VCaP (cell line): ENCODE results near the gene PGAM2.
"Not testable (repeated sequence)": the region's sequence is repeated elsewhere in the genome, so short reads cannot be mapped to it uniquely, and the experiment has no call there.

Source experiments
- H3K27ac ChIP-seq: fragments of 450-650 bp; 2 replicates; pipeline ENCODE4 v1.5.1; 2017
- TF ChIP-seq, protein P1 (sequence below): fragments of 450-650 bp; conservative IDR thresholded peaks from 2 replicates; pipeline ENCODE4 v1.5.1; 2017; ENCODE audit warnings: mild to moderate bottlenecking, moderate library complexity

Gene PGAM2

DNA sequence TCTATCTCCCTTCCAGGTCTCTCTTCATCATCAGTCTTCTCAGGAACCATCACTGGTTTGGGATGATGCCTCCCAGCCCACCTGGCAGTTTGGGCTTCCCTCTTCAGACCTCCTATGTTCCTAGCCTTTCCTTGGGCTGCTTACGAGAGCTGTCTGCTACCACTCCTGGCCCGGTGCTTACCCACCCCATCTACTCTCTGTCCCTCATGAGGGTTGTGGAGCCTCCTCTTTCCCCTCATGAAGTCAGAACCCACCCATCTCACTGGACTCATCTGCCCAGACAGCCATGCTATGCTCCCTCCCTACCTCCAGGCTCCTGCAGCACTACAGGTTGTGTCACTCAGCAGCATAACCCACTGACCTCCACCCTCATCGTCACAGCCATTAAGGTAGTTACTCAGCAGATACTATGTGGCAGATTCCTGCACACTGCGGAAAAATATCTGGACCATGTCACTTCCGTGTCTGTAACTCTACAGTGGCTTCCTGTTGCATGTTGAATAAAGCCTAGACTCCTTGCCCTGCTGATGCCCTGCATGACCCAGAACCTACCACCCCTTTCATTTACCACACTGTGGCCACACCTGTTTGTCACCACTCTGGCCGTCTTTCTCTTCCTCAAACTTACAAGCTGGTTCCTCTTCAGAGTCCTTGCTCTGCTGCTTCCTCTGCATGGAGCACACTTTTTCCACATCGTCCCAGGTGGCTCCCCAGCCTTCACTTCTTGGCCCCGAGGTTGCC, 18.9 kb downstream of the PGAM2 start:
- TF ChIP-seq, protein P1, sequence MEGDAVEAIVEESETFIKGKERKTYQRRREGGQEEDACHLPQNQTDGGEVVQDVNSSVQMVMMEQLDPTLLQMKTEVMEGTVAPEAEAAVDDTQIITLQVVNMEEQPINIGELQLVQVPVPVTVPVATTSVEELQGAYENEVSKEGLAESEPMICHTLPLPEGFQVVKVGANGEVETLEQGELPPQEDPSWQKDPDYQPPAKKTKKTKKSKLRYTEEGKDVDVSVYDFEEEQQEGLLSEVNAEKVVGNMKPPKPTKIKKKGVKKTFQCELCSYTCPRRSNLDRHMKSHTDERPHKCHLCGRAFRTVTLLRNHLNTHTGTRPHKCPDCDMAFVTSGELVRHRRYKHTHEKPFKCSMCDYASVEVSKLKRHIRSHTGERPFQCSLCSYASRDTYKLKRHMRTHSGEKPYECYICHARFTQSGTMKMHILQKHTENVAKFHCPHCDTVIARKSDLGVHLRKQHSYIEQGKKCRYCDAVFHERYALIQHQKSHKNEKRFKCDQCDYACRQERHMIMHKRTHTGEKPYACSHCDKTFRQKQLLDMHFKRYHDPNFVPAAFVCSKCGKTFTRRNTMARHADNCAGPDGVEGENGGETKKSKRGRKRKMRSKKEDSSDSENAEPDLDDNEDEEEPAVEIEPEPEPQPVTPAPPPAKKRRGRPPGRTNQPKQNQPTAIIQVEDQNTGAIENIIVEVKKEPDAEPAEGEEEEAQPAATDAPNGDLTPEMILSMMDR, result no peak
- H3K27ac ChIP-seq, result peak overlapping the region; percentile 96; the same call in 1 of the 2 replicates

DNA sequence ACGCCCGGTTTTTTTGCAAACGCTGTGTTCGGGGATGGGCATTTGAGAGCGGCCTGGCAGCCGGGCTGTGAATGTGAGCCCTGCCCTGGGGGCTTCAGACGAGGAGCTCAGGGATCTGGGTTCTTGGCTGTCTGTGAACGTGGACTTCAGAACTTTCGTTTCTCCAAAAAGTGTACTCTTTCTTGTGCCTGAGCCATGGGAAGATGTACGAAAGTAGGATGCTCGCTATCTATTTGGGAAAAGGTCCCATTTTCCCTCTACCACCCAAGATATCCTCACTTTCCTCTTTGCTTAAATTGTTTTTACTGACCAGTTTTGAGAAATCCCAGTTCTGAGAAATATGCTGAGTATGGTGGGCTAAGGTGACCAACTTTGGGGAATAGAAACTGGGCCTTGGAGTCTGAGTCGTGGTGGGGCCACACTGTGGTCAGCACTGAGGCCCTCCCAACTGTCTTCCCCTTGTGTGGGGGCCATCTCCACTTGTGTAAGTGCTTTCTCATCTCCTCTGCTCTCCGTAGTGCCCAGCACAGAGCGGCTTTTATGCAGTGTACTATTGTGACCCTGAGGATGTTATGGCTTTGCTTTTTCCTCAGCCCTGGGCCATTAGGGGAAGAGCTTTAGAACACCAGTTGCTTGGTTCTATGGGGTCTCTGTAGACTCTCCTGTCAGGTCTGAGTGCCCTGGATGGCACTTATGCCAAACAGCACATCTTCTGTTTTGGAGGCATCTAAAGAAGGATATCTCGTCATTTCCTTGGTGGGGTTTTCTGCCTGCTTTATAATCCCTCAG, 19.9 kb downstream of the PGAM2 start:
- peak overlapping the region; percentile 96 for H3K27ac ChIP-seq
- TF ChIP-seq, protein P1, result no peak

DNA sequence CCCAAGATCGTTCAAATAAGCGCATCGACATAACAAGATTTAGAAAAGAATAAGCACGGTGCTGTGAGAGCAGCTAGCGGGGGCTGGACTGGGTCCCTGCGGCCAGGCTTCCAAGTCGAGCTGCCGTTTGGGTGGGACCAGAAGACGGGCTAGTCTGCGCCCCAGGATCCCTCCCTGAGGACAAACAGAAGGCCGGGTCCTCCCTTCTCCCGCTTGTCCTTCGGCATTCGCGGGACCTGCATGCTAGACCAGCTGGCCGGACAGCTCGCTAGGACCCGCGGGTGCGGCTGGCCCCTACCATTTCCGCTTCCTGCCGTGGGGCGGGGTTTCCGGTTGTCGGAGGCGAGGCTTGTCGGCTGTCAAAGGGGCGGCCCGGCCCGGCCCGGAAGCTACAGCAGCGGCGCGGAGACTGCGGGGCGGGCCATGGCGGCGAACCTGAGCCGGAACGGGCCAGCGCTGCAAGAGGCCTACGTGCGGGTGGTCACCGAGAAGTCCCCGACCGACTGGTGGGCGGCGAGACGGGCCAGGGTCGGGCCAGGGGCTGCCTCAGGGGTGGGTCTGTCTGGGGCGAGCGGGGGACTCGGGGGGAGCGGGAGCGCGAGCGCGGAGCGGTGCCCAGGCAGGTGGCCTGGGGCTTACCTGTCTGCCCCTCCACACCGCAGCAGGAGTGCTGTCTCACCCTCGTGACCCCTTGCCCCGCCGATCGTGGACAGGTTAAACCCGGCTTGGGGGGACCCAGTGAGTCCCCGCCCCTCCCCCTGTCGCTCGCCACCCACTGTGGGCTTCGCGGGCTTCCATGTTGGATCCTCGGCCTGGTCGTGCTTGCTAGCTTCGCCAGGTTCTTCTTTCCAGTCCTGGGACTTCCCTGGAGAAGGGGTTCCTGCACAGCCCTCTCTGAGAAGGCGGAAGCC, 20.8 kb downstream of the PGAM2 start, which contains the start of gene DBNL:
Gene DBNL (plus strand): TSS at position 388 of the 911 bp plus-strand sequence. CDS start 36 bp downstream, at position 424.
- TF ChIP-seq, protein P1, result no peak
- H3K27ac ChIP-seq, result peak within 1 kb of the TSS; percentile 96

DNA sequence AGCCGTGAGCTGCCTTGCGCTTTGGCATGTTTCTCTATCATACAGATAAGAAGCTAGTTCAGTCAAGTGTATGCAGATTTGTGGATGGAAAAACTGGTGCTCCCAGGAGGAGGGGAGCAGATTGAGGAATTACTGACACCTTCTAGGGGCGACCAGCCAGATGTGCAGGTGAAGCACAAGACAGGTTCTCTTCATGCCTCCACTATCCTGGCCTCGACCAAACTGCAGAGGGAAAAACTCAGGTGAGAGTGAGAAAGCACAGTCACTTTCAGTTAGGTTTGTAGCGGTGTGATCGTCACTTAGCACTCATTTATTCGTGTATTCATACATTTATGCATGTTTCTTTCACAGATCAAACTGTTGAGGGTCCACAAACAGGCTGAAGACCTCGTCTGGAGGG, 21.5 kb downstream of the PGAM2 start:
- H3K27ac ChIP-seq, result peak overlapping the region; percentile 96

DNA sequence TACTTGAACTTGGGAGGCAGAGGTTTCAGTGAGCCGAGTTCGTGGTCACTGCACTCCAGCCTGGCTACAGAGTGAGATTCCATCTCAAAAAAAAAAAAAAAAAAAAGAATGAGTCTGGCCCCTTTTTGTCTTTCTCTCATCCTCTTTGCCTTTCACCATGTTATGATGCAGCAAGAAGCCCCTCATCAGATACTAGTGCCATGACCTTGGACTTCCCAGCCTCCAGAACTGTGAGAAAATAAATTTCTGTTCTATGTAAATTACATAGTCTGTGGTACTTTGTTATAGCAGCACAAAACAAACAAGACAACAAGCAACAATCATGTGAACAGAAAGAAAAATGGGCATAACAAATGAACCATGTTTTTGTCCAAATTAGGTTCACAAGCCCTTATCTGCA, 23.1 kb downstream of the PGAM2 start:
- H3K27ac ChIP-seq, result no peak overlapping the region
- TF ChIP-seq, protein P1, result no peak

More for the DNA sequence above, 21.5 kb downstream of the PGAM2 start:
- TF ChIP-seq, protein P1, result no peak

DNA sequence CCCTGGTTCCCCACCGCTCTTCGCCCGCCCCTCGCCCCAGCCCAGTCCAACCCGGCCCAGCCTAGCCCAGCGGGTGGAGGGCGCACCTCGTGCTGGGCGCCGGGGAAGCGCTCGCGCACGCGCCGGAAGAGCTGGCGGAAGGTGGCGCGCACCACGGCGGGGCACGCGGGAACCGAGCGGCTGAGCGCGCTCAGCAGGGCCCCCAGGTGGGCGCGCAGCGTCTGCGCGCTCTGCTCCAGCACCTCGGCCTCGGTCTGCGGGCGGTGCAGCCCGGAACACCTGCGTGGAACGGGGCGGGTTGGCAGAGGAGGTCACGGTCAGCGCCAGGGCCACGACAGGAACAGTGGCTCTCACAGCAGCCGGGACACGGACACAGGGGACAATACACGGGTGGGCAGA, 24.9 kb downstream of the PGAM2 start:
- H3K27ac ChIP-seq, result not testable (repeated sequence)

DNA sequence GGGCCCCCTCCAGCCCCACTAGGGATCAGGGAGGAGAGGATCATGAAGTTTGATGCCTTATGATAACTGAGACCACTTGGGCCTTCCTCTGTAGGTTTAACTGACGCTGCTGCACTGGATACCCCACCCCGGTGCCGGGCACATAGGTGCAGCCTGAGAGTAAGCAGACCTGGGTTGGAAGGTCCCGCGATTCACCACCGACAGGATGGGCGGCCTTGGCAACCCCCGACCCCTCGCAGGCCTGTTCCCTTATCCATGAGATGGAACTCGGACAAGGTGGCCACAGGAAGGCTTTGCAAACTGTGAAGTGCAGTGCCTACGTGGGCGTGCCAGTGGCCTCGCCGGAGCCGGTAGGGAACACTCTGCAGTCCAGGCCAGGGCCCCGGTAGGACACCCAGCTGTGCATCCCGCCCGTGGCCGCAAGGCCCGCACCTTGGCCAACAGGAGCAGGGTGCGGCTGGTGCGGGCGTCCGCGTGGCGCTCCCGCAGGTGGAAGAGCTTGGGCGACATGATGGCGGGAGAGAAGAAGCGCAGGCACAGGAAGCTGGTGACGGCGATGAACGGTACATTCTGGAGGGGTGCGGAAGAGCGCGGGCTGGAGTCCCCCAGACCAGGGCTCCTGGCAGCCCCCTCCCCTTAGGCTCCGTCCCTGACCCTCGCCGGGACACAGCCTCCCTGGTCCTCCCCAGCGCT, 25.4 kb downstream of the PGAM2 start:
- H3K27ac ChIP-seq, result not testable (repeated sequence)

DNA sequence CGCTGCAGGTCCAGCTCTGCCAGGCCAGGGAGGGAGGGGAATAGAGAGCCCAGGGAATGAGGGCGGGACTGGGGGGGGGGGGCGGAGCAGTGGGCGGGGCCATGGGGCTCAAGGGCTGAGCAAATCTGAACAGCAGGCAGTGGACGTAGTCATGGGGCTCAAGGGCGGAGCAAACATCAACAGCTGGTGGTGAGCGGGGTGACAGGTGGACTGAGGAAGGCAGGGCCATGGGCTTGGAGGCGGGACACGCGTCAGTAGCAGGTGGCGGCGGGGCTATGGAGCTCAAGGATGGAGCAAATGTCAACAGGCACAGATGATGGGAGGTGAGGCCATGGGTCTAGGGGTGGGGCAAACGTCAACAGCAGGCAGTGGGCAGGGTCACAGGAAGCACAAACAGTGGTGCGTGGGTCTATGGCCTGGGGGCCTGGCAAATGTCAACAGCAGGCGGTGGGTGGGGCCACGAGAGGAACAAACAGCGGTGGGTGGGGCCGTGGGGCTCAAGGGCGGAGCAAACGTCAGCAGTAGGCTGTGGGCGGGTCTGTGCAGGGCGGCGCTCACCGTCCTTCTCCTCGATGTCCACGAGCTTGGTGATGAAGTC, 26.3 kb downstream of the PGAM2 start:
- H3K27ac ChIP-seq, result peak overlapping the region; percentile 49; the same call in 1 of the 2 replicates

DNA sequence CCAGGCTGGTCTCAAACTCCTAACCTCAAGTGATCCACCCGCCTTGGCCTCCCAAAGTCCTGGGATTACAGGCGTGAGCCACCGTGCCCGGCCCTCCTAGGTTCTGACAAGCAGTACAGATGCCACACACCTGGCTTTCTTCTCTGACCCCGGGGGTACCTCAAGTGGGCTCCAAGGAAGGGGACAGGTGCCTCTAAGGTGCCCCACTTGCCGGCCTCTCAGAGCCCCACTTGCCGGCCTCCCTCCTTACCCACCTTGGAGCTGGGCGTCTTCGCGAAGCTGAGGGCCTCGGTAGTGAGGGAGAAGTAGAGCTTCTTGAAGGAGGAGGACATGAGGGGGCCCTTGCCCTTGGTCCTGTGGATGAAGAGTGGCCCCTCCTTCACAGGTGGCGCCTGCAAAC, 26.8 kb downstream of the PGAM2 start:
- H3K27ac ChIP-seq, result peak overlapping the region; percentile 49; the same call in 1 of the 2 replicates

DNA sequence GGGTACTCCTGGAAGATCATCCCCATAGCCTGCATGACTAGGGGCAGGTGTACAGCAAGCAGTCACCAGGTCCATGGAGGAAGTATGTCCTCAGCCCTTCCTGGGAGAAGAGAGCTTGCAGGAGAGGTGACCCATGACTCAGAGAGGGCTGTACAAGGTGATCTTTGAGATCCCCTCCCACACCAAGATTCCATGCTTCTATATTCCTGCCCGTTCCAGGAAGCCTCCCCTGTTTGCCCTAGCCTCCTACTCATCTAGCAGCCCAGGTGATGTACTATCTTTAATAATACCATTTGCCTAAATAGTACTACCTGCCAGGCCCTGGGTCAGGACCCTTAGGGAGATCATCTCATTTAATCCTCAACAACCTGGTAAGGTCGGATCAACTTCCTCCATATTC, 27.4 kb downstream of the PGAM2 start:
- peak overlapping the region; percentile 49; the same call in 1 of the 2 replicates for H3K27ac ChIP-seq

DNA sequence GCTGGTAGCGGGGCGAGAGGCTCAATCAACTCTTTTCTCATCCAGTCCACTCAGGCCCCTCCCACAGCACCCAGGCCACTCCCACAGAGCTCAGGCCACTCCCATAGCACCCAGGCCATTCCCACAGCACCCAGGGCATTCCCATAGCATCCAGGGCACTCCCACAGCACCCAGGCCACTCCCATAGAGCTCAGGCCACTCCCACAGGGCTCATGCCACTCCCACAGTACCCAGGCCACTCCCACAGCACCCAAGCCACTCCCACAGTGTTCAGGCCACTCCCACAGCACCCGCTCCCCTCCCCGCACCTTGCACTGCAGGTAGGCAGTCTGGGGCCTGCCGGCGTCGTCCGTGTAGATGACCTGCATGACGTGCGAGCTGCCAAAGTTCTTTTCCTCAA, 29.0 kb downstream of the PGAM2 start:
- not testable (repeated sequence) for H3K27ac ChIP-seq
